Liver (tissue), 9 donors: Measurements from ENCODE around the gene COL19A1. TPM values are rescaled to one million over a fixed set of nuclear protein-coding genes. Genes with fewer than 3 reads are reported as not detected.

ENCODE experiments used
- DNase-seq: peaks from one replicate; pipeline ENCODE4 v3.0.0-alpha.2; 2017; ENCODE audit warnings: low spot score
- H3K27ac ChIP-seq, 2 donors: one replicate each; pipeline ENCODE4 v1.7.0; 2013; ENCODE audit warnings: inconsistent platforms in 2 of 2, low read length in 2 of 2, control low read depth in 1 of 2, low read depth in 1 of 2, mild to moderate bottlenecking in 1 of 2
- H3K27me3 ChIP-seq, 4 donors: one replicate each; pipeline versions ENCODE4 v1.6.1 to v1.7.0; 2013; ENCODE audit warnings: low read length in 3 of 4, inconsistent platforms in 1 of 4, mild to moderate bottlenecking in 1 of 4, moderate library complexity in 1 of 4; ENCODE audit not compliant: control insufficient read depth in 4 of 4, insufficient read depth in 4 of 4
- H3K36me3 ChIP-seq, 4 donors: one replicate each; pipeline versions ENCODE4 v1.6.1 to v1.7.0; 2013; ENCODE audit warnings: low read length in 3 of 4, mild to moderate bottlenecking in 3 of 4, low read depth in 1 of 4, moderate library complexity in 1 of 4; ENCODE audit not compliant: control insufficient read depth in 4 of 4, insufficient read depth in 3 of 4
- H3K4me1 ChIP-seq, 4 donors: one replicate each; pipeline versions ENCODE4 v1.6.1 to v1.7.0; 2013; ENCODE audit warnings: low read length in 3 of 4, mild to moderate bottlenecking in 3 of 4, moderate library complexity in 1 of 4; ENCODE audit not compliant: control insufficient read depth in 4 of 4, insufficient read depth in 4 of 4
- H3K4me3 ChIP-seq, 3 donors: one replicate each; pipeline versions ENCODE4 v1.6.1 to v1.7.0; 2013; ENCODE audit warnings: low read length in 3 of 3, control low read depth in 1 of 3, low read depth in 1 of 3, mild to moderate bottlenecking in 1 of 3
- H3K9ac ChIP-seq, 2 donors: one replicate each; pipeline ENCODE4 v1.7.0; 2013; ENCODE audit warnings: low read length in 2 of 2, mild to moderate bottlenecking in 2 of 2, moderate library complexity in 2 of 2, control low read depth in 1 of 2, low read depth in 1 of 2
- H3K9me3 ChIP-seq, 4 donors: one replicate each; pipeline versions ENCODE4 v1.6.1 to v1.7.0; 2013; ENCODE audit warnings: low read length in 3 of 4; ENCODE audit not compliant: control insufficient read depth in 4 of 4
- EGR1 ChIP-seq, 2 donors: IDR thresholded peaks; 2 replicates each; pipeline ENCODE4 v1.6.1; 2016 to 2018; ENCODE audit warnings: antibody characterized with exemption in 2 of 2, low read depth in 2 of 2
- FOXA1 ChIP-seq: IDR thresholded peaks from 2 replicates; pipeline ENCODE4 v1.6.1; 2016; ENCODE audit warnings: antibody characterized with exemption
- FOXA2 ChIP-seq: IDR thresholded peaks from 2 replicates; pipeline ENCODE4 v1.6.1; 2016; ENCODE audit warnings: antibody characterized with exemption
- GABPA ChIP-seq, 2 donors: IDR thresholded peaks in 1 of 2; conservative IDR thresholded peaks in 1 of 2; 2 replicates each; pipeline ENCODE4 v1.6.1; 2016; ENCODE audit warnings: antibody characterized with exemption in 2 of 2, mild to moderate bottlenecking in 1 of 2, moderate library complexity in 1 of 2
- HNF4A ChIP-seq, 2 donors: conservative IDR thresholded peaks; 2 replicates each; pipeline ENCODE4 v1.6.1; 2016; ENCODE audit warnings: antibody characterized with exemption in 2 of 2, mild to moderate bottlenecking in 2 of 2
- HNF4G ChIP-seq: IDR thresholded peaks from 2 replicates; pipeline ENCODE4 v1.6.1; 2016; ENCODE audit warnings: antibody characterized with exemption
- JUND ChIP-seq, 2 donors: IDR thresholded peaks; 2 replicates each; pipeline ENCODE4 v1.6.1; 2016; ENCODE audit warnings: antibody characterized with exemption in 2 of 2
- MAX ChIP-seq: IDR thresholded peaks from 2 replicates; pipeline ENCODE4 v1.6.1; 2016; ENCODE audit warnings: antibody characterized with exemption
- RAD21 ChIP-seq, 2 donors: IDR thresholded peaks; 2 replicates each; pipeline ENCODE4 v1.6.1; 2016; ENCODE audit warnings: antibody characterized with exemption in 2 of 2, mild to moderate bottlenecking in 2 of 2
- RXRA ChIP-seq, 2 donors: IDR thresholded peaks; 2 replicates each; pipeline ENCODE4 v1.6.1; 2017 to 2018; ENCODE audit warnings: antibody characterized with exemption in 2 of 2, mild to moderate bottlenecking in 1 of 2
- TAF1 ChIP-seq: conservative IDR thresholded peaks from 2 replicates; pipeline ENCODE4 v1.6.1; 2016; ENCODE audit warnings: antibody characterized with exemption, mild to moderate bottlenecking
- ZBTB33 ChIP-seq: IDR thresholded peaks from 2 replicates; pipeline ENCODE4 v1.6.1; 2016; ENCODE audit warnings: antibody characterized with exemption
- WGBS: extraction: QIAGEN DNeasy Blood & Tissue Kit; methylation state at CpG from one replicate; pipeline ENCODE4 v1.1.7; 2013; 5-methylcytosine and 5-hydroxymethylcytosine counted together
- polyA plus RNA-seq, 2 donors: library from polyadenylated mRNA; stranded (reverse) in 1 of 2; unstranded in 1 of 2; fragments of 200-250 nt in 1 of 2; fragments of >200 nt in 1 of 2; fragmentation: Nextera tagmentation in 1 of 2; extraction: Ambion mirVana in 1 of 2; gene quantifications; one replicate each; pipeline versions ENCODE4 v1.2.1 to v1.2.3, GENCODE V29; 2013 to 2015
- total RNA-seq, 2 donors: library from RNA; depleted of rRNA; stranded (reverse); fragments of >200 nt; gene quantifications; one replicate each; pipeline ENCODE4 v1.2.3, GENCODE V29; 2014
- TF ChIP-seq, protein P1 (sequence below): IDR thresholded peaks from 2 replicates; pipeline ENCODE4 v1.6.1; 2016; ENCODE audit warnings: antibody characterized with exemption
- donor health status: healthy.
- donor health status: healthy.
- donor health status: healthy.
- donor health status: healthy.
- donor health status: healthy.

COL19A1 gene
- total and polyA plus RNA-seq, 4 donors, result 0.25 to 0.51 TPM; not detected in 2

DNA sequence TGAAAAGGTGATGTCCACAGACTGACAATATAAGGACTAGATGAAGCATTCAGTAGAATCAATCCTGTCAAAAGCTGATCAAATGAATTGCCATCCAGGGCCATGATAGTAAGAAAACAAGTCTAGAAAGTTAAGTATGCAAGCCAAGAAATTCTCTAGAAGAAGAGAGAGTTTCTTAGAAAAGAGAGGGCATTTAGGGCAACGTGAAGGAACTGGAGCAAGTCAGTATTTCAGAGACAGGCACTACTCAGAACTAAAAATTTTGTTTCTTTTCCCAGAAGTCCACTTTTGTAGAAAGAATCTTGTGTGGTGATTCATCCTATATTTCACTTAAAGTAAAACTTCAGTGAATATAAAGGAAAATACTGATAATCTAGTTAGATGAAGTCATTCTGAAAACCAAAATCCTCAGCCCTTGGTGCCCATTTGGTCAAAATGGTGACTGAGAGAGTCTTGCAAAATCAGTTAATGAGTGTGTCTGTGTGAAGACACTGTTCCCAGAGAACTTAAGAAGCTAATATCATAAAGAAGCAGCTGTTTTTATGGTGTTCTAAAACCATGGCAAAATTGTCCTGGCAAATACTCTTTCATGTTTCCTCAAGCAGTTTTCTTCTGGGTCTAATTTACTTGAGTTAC lies 82.2 kb downstream of the COL19A1 start:
- Histone ChIP-seq H3K4me3 (no peak overlapping the region), H3K9me3 (no peaks in the 10 kb centered on the region), H3K4me1 (no peaks in the 10 kb centered on the region), H3K27me3 (peaks cover 0 to 3% (median 0%) of the 10 kb centered on the region in 4 donors), H3K27ac (no peak overlapping the region), H3K36me3 (no peaks in the 10 kb centered on the region), H3K9ac (no peak overlapping the region)
- TF ChIP-seq HNF4A (conservative IDR thresholded peaks at IDR 0.05), result no peak
- no peak for DNase-seq
- WGBS, result 69% methylated on average over 1 of the region's 1 CpG

- no peaks in the 10 kb centered on the region for H3K9me3 ChIP-seq
- no peaks in the 10 kb centered on the region for H3K27me3 ChIP-seq
- 83% methylated on average over 1 of the region's 1 CpG for WGBS
- H3K4me1 ChIP-seq, result no peaks in the 10 kb centered on the region
- H3K4me3 ChIP-seq, result no peak overlapping the region
- TF ChIP-seq MAX, result no peak
- H3K27ac ChIP-seq, result no peak overlapping the region
- no peak for DNase-seq
- no peak overlapping the region for H3K9ac ChIP-seq
- no peaks in the 10 kb centered on the region for H3K36me3 ChIP-seq
Measured at GRCh38 chr6:69953491-69953890, 87.1 kb downstream of the COL19A1 start.

GRCh38 chr6:69954733-69955132 lies 88.4 kb downstream of the COL19A1 start:
- H3K4me1 ChIP-seq, result no peaks in the 10 kb centered on the region
- H3K9ac ChIP-seq, result no peak overlapping the region
- TF ChIP-seq JUND (IDR thresholded peaks at IDR 0.05) (no peak), MAX (no peak), RAD21 (IDR thresholded peaks at IDR 0.05) (no peak), FOXA2 (no peak), EGR1 (IDR thresholded peaks at IDR 0.05; ENCODE audit: low read depth in 2 of 2) (no peak), TAF1 (no peak), HNF4G (no peak), GABPA (IDR thresholded peaks at IDR 0.05 in 1 of 2, conservative IDR thresholded peaks at IDR 0.05 in 1 of 2) (no peak), RXRA (IDR thresholded peaks at IDR 0.05) (no peak), FOXA1 (no peak), ZBTB33 (no peak)
- TF ChIP-seq, protein P1, sequence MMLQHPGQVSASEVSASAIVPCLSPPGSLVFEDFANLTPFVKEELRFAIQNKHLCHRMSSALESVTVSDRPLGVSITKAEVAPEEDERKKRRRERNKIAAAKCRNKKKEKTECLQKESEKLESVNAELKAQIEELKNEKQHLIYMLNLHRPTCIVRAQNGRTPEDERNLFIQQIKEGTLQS, result no peak
- H3K4me3 ChIP-seq, result no peak overlapping the region
- H3K27me3 ChIP-seq, result no peaks in the 10 kb centered on the region
- no peaks in the 10 kb centered on the region for H3K36me3 ChIP-seq
- WGBS, result 33% methylated on average over 1 of the region's 1 CpG
- no peak overlapping the region for H3K27ac ChIP-seq
- DNase-seq, result no peak
- no peaks in the 10 kb centered on the region for H3K9me3 ChIP-seq
